Natural killer cell (primary cell): ENCODE measurements around the gene CD99L2. TPM values are rescaled to one million over a fixed set of nuclear protein-coding genes. Genes with fewer than 3 reads are reported as not detected.

Experiments used
- ATAC-seq, 3 donors: fragments of 150-1000 bp in 2 of 3; fragments of 200-7000 bp in 1 of 3; cut with Tn5 transposase; 1 replicate in 1 of 3; 2 replicates in 2 of 3; pipeline ENCODE4 v1.10.0; 2021; ENCODE audit warnings: mild to moderate bottlenecking in 2 of 3, moderate library complexity in 2 of 3
- DNase-seq, 2 donors: peaks; one replicate each; pipeline versions ENCODE4 v3.0.0 to v3.0.0-alpha.2; 2013 to 2021; ENCODE audit warnings: mixed read lengths in 1 of 2
- H3K27ac ChIP-seq: one replicate; pipeline ENCODE4 v1.5.1; 2013; ENCODE audit warnings: mild to moderate bottlenecking, low read length
- H3K27me3 ChIP-seq: one replicate; pipeline ENCODE4 v1.6.1; 2013; ENCODE audit warnings: low read length; ENCODE audit not compliant: control insufficient read depth, insufficient read depth
- H3K36me3 ChIP-seq: one replicate; pipeline ENCODE4 v1.6.1; 2013; ENCODE audit warnings: low read length; ENCODE audit not compliant: control insufficient read depth, insufficient read depth
- H3K4me1 ChIP-seq: one replicate; pipeline ENCODE4 v1.6.1; 2013; ENCODE audit warnings: low read length; ENCODE audit not compliant: control insufficient read depth, insufficient read depth
- H3K4me3 ChIP-seq: one replicate; pipeline ENCODE4 v1.5.1; 2013; ENCODE audit warnings: low read length
- H3K9me3 ChIP-seq: one replicate; pipeline ENCODE4 v1.6.1; 2013; ENCODE audit warnings: low read length; ENCODE audit not compliant: control insufficient read depth, insufficient read depth
- H3K27ac Mint-ChIP-seq, 2 donors: one replicate each; pipeline ENCODE4 v1.8.0; 2022; ENCODE audit warnings: mild to moderate bottlenecking in 2 of 2, mixed read lengths in 2 of 2, moderate library complexity in 1 of 2
- H3K27me3 Mint-ChIP-seq, 2 donors: one replicate each; pipeline ENCODE4 v1.8.0; 2022; ENCODE audit warnings: low read depth in 2 of 2, mixed read lengths in 2 of 2
- H3K36me3 Mint-ChIP-seq: one replicate; pipeline ENCODE4 v1.8.0; 2022; ENCODE audit warnings: mixed read lengths
- H3K4me1 Mint-ChIP-seq, 2 donors: one replicate each; pipeline ENCODE4 v1.8.0; 2022; ENCODE audit warnings: mixed read lengths in 2 of 2
- H3K4me3 Mint-ChIP-seq: one replicate; pipeline ENCODE4 v1.8.0; 2022; ENCODE audit warnings: mild to moderate bottlenecking, moderate library complexity, mixed read lengths
- H3K9me3 Mint-ChIP-seq, 2 donors: one replicate each; pipeline ENCODE4 v1.8.0; 2022; ENCODE audit warnings: mixed read lengths in 2 of 2
- CTCF ChIP-seq: fragments of 200-600 bp; IDR thresholded peaks from one replicate; pipeline ENCODE4 v1.8.0; 2022; ENCODE audit warnings: antibody characterized with exemption
- WGBS: methylation state at CpG from one replicate; pipeline ENCODE4 v1.1.7; 2013; ENCODE audit warnings: missing lambda C conversion rate; ENCODE audit not compliant: insufficient coverage; 5-methylcytosine and 5-hydroxymethylcytosine counted together
- intact Hi-C: fragments of 100-400 bp; cut with micrococcal nuclease; formaldehyde crosslinking; loops from one replicate; pipeline ENCODE4 v1.14.2; 2022
- total RNA-seq, 4 donors: library from RNA; stranded (reverse); fragments of 120-200 nt in 1 of 4; gene quantifications; one replicate each; pipeline versions ENCODE4 v1.2.3 to v1.2.4, GENCODE V29; 2013 to 2022

The CD99L2 gene
- total RNA-seq, 3 donors from 2014 or later (not counting 1 experiment from before 2014, with no cell fraction given) = 13.1 to 18.0 (median 15.7) TPM

DNA sequence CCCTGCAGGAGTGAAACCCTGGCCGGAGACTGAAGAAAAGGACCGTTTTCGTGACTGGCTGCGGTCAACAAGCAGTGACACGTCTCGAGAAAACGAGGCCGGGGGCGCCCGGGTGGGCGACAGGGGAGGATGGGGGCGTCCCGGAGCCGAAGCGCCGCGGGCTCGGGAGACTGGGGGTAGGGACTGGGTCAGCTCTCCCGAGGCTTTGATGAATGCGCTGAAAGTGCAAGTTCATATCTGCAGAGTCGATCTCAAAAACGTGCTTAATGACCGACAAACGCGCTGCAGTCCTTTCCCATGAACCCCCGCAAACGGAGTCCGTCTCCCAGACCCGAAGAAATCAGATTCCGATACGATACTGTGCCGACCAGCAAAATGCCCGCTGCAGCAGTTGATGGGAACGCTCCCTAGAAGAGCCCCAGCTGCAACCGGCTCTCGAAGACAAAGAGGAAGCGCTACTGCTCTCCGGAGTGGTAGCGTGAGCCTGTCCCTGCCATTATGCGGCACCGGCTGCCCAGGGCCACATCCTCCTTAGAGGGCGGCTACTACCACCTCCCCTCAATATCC lies 806 bp upstream of the CD99L2 start:
- Histone ChIP-seq H3K27ac (peak overlapping the region; percentile 35), H3K9me3 (no peaks in the 10 kb centered on the region), H3K36me3 (no peaks in the 10 kb centered on the region), H3K27me3 (no peaks in the 10 kb centered on the region), H3K4me1 (peaks cover 12% of the 10 kb centered on the region), H3K4me3 (peak overlapping the region; percentile 84)
- Mint-ChIP-seq H3K36me3 (no peaks in the 10 kb centered on the region), H3K4me3 (peak overlapping the region; percentile 88), H3K9me3 (no peaks in the 10 kb centered on the region), H3K27ac (peak overlapping the region in 1 of 2 donors; percentile 51), H3K27me3 (peaks cover 7 to 20% of the 10 kb centered on the region in 2 donors), H3K4me1 (peaks cover 7 to 10% of the 10 kb centered on the region in 2 donors)
- no peak for ATAC-seq
- peak; percentile 14 to 56 for DNase-seq
- TF ChIP-seq CTCF = no peak
- WGBS = under 1% methylated on average over 41 of the region's 42 CpGs
- intact Hi-C loops = no loop called here

- Mint-ChIP-seq H3K9me3 (no peaks in the 10 kb centered on the region), H3K4me1 (peaks cover 7 to 10% of the 10 kb centered on the region in 2 donors), H3K27me3 (peaks cover 0 to 10% of the 10 kb centered on the region in 2 donors), H3K36me3 (no peaks in the 10 kb centered on the region), H3K27ac (peak overlapping the region; percentile 31 to 66), H3K4me3 (peak overlapping the region; percentile 69)
- intact Hi-C loops = no loop called here
- TF ChIP-seq CTCF = no peak
- ATAC-seq = no peak
- no peaks in the 10 kb centered on the region for H3K9me3 ChIP-seq
- H3K27me3 ChIP-seq = no peaks in the 10 kb centered on the region
- peak; percentile 18 to 60 for DNase-seq
- WGBS = under 1% methylated on average over 18 of the region's 22 CpGs
- no peaks in the 10 kb centered on the region for H3K36me3 ChIP-seq
- peak overlapping the region; percentile 59 for H3K27ac ChIP-seq
- peaks cover 12% of the 10 kb centered on the region for H3K4me1 ChIP-seq
- H3K4me3 ChIP-seq = peak overlapping the region; percentile 53
Measured at GRCh38 chrX:150897421-150898320, 797 bp downstream of the CD99L2 start.

GRCh38 chrX:150896632-150897031 lies 1.8 kb downstream of the CD99L2 start:
- no peak overlapping the region for H3K27ac ChIP-seq
- peaks cover 12% of the 10 kb centered on the region for H3K4me1 ChIP-seq
- H3K27me3 ChIP-seq = no peaks in the 10 kb centered on the region
- H3K36me3 Mint-ChIP-seq = no peaks in the 10 kb centered on the region
- no peaks in the 10 kb centered on the region for H3K9me3 Mint-ChIP-seq
- no peaks in the 10 kb centered on the region for H3K36me3 ChIP-seq
- intact Hi-C loops = no loop called here
- DNase-seq (no peak), ATAC-seq (no peak)
- no peak overlapping the region for H3K4me3 ChIP-seq
- no peaks in the 10 kb centered on the region for H3K9me3 ChIP-seq
- H3K4me3 Mint-ChIP-seq = no peak overlapping the region
- peaks cover 7 to 10% of the 10 kb centered on the region in 2 donors for H3K4me1 Mint-ChIP-seq
- peaks cover 0 to 9% of the 10 kb centered on the region in 2 donors for H3K27me3 Mint-ChIP-seq
- H3K27ac Mint-ChIP-seq = no peak overlapping the region
- TF ChIP-seq CTCF = no peak
- WGBS = 95% methylated on average over 6 of the region's 6 CpGs
